B cell (primary cell): ENCODE data around the gene MCTP1.

Experiments
- EZH2 ChIP-seq: IDR thresholded peaks from 2 replicates; pipeline ENCODE4 v1.6.1; 2012; ENCODE audit warnings: borderline replicate concordance, low read depth, mild to moderate bottlenecking, moderate library complexity, low read length; ENCODE audit not compliant: insufficient read depth, poor library complexity, severe bottlenecking
- TF ChIP-seq, protein P1 (sequence below): fragments of 200-600 bp; IDR thresholded peaks from one replicate; pipeline ENCODE4 v1.8.0; 2022; ENCODE audit warnings: antibody characterized with exemption, mild to moderate bottlenecking

DNA sequence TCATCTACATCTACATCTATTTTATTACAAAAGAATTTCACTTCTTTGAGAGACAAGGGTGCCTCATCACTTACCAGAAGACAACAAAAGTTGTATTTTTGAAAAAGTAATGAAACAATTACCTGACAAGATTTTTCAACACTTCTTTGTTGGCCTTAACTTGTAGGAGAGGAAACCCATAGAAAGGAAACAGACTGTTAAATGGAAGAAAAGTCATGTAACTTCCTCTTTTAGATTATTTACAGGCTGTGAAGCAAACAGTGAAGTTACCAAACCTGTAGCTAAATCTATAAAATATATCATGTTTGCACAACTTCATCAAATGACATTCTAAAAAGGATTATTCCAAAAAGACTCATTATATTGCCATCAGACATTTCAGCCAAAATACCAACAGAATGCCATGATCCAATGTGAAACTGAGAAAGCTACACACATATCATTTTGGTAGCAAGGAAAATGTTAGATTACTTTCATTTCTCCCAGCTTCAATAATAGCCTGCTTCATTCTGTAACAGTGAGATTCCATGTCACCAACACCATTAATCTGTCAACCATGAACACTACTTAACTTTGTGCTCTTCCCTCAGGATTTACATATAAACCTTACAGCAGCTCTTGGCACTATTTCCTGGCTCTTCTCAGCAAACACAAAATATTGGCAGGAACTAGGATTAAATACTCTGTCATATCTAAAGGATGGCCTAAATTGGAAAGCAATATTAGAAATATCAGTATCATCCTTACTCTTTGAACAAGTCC lies 122.5 kb downstream of the MCTP1 start:
- TF ChIP-seq EZH2: no peak
- TF ChIP-seq, protein P1, sequence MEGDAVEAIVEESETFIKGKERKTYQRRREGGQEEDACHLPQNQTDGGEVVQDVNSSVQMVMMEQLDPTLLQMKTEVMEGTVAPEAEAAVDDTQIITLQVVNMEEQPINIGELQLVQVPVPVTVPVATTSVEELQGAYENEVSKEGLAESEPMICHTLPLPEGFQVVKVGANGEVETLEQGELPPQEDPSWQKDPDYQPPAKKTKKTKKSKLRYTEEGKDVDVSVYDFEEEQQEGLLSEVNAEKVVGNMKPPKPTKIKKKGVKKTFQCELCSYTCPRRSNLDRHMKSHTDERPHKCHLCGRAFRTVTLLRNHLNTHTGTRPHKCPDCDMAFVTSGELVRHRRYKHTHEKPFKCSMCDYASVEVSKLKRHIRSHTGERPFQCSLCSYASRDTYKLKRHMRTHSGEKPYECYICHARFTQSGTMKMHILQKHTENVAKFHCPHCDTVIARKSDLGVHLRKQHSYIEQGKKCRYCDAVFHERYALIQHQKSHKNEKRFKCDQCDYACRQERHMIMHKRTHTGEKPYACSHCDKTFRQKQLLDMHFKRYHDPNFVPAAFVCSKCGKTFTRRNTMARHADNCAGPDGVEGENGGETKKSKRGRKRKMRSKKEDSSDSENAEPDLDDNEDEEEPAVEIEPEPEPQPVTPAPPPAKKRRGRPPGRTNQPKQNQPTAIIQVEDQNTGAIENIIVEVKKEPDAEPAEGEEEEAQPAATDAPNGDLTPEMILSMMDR: no peak
